Skin epidermis (tissue), 12 donors: ENCODE results near the gene PDE6B.
"Not testable (repeated sequence)": the region's sequence is repeated elsewhere in the genome, so short reads cannot be mapped to it uniquely, and the experiment has no call there.

Experiments used
- H3K27ac ChIP-seq, 21 experiments: fragments of 200-600 bp; sonication (generic) in 11 of 21; one replicate each; pipeline ENCODE4 v1.5.0; 2020; ENCODE audit warnings: mild to moderate bottlenecking in 3 of 21, inconsistent platforms in 2 of 21, moderate library complexity in 2 of 21
- H3K4me3 ChIP-seq, 7 experiments: fragments of 200-600 bp; sonication (generic) in 2 of 7; one replicate each; pipeline ENCODE4 v1.5.0; 2020; ENCODE audit warnings: inconsistent platforms in 2 of 7, mild to moderate bottlenecking in 2 of 7, moderate library complexity in 1 of 7

The PDE6B gene

DNA sequence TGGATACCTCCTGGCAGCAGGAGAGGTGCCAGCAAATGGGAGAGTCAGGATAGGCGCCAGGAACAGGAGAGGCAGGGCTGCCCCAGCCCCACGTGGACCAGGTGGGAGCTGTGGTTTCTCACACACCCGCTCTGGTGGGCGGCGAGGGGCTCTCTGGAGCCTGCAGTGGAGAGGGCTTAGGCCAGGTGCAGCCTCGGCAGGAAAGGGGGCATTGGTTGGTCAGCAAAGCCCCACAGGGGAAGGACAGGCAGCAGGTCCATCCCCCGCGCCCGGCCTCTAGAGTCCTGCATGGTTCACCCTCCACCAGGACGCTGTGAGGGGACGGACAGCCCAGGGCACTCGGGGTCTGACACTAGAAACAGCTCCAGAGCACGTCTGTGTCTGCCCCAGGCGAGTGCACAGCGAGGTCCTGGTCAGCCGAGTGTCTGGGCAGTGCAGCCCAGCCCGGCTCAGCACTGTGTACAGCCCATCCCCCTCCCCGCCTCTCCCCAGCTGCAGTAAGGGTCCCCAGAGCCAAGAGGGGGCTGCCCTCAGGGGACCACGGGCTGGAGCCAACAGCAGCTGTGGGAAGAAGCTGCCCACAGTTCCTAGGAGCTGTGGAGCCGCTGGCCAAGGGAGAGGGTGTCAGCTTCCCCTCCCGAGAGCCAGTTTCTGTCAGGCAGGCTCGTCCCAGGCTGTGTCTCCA, 40.5 kb downstream of the PDE6B start:
- H3K4me3 ChIP-seq = no peak overlapping the region
- no peak overlapping the region for H3K27ac ChIP-seq

DNA sequence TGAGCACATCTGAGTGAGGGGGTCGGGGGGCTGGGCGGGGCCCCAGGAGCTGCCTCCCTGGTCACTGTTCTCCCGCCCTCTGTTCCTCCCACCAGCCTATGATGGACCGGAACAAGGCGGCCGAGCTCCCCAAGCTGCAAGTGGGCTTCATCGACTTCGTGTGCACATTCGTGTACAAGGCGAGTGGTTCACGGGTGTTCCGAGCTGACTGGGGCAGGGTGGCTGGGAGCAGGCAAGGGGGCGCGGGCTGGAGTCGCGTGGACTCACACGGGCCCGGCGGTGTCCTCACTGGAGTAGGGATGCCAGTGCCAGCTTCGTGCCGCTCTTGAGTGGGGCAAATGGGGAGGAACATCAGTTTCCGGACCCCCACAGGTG, 41.0 kb downstream of the PDE6B start:
- Histone ChIP-seq H3K4me3 (no peak overlapping the region), H3K27ac (no peak overlapping the region)

DNA sequence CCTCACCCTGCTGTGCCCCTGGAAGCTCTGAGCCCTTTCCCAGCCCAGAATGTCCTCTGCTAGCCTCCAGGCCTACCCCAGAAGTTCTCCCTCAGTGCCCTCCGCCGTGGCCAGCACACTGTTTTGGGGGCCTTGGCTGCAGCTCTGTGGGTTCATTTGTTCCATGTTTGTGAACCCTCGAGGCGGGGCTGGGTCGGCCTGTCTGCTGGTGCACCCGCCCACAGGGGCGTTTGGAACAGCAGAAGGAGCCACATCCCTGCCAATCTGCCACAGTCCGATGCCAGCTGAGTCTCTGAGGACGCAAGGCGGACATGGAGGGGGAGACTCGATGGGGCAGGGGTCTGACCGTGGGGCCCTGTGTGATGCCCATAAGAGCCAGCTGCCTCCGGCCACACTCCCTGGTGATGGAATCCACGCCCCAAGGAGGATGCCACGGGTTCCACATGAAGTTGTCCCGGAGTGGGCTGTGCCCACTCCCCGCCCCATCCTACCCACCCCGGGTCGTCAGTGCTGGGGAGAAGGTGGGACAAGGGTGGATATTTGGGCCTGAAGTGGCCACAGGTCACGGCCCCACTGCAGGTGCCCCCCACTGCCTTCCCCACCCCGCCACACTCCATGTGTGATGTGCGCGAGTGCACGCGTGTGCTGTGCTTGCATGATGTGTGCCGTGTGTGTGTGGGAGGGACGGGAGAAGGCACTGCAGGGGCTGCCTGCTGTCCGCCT, 41.6 kb downstream of the PDE6B start:
- H3K27ac ChIP-seq = no peak overlapping the region
- no peak overlapping the region for H3K4me3 ChIP-seq

DNA sequence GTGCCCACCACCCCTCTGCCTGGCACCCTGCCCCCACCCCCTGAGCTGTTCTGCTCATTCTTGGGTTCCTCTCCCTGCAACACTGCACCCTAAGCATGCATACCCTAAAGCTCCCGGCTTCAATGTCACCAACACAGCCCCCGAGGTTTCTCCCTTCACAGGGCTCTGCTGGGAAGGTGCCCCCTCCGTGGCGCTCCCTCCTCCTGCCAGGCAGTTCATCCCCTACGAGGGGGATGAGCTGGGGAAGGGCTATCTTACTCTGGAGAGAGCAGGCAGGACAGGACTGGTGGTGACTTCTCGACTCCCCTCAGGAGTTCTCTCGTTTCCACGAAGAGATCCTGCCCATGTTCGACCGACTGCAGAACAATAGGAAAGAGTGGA, 42.2 kb downstream of the PDE6B start:
- Histone ChIP-seq H3K4me3 (no peak overlapping the region), H3K27ac (no peak overlapping the region)

DNA sequence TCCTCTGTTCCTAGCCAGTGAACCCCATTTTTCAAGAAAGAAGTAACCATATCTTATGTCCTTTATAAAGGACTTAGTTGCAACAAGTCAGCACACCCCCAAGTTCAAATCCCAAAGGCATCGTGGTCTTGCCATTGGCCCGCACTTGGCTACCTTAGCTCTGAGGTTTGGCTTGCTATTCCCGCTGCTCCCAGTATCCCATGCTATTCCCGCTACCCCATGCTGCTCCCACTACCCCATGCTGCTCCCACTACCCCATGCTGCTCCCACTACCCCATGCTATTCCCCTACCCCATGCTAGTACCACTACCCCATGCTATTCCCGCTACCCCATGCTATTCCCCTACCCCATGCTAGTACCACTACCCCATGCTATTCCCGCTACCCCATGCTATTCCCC, 42.8 kb downstream of the PDE6B start:
- not testable (repeated sequence) for H3K27ac ChIP-seq, H3K4me3 ChIP-seq

DNA sequence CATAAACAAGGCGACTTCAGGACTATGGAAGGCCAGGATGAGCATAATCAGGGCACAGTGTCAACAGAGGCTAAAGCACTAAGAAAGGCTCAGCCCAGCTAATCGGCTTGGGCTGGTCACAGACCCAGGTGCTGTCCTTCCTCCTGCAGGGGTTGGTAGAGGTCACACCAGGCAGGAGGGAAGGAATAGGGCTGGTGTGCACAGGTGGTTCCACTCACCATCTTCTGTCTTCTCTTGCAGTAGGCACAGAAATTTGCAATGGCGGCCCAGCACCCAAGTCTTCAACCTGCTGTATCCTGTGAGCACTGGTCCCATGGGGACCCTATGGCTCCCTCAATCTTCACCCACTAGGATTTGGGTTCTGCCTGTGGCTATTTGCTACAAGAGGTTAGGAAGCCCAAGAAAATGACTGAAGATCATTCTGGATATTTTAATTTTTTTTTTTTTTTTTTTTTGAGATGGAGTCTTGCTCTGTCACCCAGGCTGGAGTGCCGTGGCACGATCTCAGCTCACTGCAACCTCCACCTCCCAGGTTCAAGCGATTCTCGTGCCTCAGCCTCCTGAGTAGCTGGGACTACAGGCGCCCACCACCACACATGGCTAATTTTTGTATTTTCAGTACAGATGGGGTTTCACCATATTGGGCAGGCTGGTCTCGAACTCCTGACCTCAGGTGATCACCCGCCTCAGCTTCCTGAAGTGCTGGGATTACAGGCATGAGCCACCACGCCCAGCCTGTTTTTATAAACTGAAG, 44.6 kb downstream of the PDE6B start:
- H3K27ac ChIP-seq, H3K4me3 ChIP-seq: not testable (repeated sequence)

DNA sequence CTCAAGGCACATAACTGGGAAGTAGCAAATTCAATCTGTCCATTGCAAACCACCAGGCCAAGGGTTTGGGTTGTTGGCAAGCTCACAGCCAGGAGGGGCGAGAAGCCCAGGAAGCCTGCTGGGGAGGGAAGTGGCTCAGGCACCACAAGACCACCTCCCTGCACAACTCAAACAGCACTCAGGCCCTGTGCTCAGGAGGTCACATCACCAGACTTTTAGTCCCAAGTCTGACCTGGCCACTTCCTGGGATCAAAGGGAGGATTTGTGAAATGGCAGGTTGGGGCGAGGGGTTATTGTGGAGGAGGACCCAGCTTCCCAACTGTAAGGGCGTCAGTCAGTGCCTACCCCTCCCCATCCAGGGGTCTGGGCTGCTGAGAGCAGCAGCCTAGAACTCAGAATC, 46.4 kb downstream of the PDE6B start:
- Histone ChIP-seq H3K27ac (no peak overlapping the region), H3K4me3 (no peak overlapping the region)

DNA sequence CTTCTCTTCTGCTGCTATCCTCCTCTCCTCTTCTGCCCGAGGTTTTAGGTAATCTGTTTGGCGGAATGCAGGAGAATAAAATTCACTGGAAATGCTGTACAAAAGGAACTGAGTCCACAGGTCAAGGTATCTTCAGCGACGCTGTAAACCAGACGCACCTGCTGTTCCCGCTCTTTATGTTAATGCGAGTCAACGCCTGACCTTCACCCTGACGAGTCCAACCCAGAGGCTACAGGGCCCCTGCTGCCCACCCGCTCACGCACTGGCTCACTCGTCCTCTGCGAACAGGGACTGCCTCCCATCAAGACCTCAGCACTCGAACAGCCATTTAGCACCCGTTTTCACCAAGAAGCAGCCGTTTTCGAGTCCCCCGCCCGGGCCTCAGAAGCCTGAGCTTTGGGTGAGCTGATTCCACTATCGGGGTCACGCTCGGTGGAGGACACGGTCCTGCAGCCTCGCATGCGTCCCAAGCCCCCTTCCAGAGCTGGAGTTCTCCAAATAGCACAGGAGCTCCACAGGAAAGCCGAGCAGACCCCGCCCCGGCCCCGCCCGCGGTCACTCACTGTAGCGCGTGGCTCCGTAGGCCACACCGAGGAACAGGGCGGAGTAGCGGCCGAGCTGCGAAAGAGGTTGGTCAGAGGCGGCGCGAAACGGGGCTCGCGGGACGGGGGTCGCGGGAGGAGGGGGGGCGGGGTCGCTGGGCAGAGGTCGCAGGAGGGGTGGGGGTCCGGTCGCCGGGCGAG, 48.1 kb downstream of the PDE6B start:
- H3K4me3 ChIP-seq = peak overlapping the region; percentile 71 to 98 (median 82)
- H3K27ac ChIP-seq = peak overlapping the region; percentile 56 to 100 (median 97)

DNA sequence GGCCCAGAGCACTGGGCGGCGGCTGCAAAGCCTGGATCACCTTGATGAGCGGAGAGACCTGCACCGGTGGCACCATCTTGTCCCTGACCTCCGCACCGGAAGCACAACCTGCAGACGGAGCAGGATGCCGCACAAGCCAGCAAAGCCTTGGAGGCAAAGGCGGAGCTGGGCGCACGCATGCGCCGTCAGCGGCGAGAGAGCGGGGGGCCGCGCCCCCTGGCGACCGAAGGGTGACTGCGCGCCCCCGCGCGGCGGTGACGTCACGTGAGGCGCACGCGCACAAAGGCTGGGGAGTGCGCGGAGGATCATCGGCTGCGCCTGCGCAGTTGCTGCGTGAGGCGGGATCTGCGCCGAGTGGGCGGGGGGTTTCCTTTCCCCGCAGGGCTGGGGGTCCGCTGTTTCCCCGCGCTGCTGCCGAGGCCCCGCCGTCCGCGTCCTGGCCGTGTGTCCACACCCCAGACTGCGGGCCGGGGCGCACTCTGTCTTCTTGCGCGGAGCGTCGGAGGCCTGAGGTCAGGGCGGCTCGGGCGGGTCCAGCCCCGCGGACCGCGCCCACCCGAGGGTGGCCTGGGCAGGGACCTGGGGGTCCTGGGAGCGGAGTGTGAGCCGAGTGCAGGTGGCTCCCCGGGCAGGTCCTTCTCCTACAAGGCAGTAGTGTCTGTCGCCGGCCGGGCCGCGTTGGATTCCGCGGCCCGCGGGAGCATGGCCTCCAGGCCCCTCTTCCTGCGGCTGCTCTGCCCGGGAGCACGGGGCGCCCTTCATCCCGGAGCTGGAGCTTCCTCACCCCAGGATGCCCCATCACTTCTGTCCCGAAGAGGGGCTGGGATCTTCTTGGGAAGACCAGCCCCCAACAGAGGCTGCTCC, 49.0 kb downstream of the PDE6B start, which contains the start of the genes ATP5ME and MYL5:
ATP5ME (minus strand) TSS at position 105 of the 864 bp plus-strand sequence; CDS start at position 76, 29 bp downstream.
MYL5 (plus strand) TSS at position 371 of the 864 bp plus-strand sequence. CDS start 3,485 bp downstream, outside the sequence.
- Histone ChIP-seq H3K4me3 (peak within 1 kb of the TSS; percentile 71 to 98 (median 82)), H3K27ac (peak within 1 kb of the TSS; percentile 86 to 100 (median 98))

DNA sequence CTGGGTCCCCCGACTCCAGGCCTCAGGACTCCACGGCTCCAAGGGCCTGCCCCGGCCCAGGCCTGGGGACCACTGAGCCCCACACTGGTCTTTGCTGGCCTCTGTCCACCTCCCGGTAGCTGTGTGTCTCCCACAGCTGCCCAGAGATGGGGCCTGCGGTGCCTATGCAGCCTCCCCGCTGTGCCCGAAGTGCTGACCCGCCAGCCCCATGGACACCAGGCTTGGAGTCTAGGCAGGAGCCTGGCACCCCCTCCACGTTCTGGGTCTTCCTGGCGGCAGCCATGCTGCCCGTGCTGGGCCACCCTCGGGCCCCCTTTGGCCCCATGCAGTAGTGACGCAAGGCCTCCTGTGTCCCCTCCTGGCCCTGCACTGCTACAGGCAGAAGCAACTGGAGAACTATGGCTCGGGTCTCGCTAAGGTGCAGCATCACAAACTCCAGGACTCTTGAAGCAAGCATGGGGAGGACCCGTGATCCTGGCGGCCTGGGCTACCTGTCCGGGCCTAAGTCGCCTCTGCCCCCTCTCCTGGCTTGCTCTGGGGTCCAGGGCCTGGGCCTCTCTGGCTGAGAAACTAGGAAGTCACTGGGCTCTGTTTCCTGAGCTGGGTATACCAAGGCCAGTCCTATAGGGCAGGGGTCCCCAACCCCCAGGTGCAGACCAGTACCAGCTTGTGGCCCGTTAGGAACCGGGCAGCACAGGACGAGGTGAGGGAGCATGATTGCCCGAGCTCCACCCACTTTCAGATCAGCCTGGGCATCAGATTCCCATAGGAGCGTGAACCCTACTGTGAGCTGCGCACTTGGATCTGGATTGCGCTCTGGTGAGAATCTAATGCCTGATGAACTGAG, 49.9 kb downstream of the PDE6B start:
- peak overlapping the region; percentile 86 to 100 (median 98) for H3K27ac ChIP-seq
- peak overlapping the region; percentile 71 to 98 (median 82) for H3K4me3 ChIP-seq

DNA sequence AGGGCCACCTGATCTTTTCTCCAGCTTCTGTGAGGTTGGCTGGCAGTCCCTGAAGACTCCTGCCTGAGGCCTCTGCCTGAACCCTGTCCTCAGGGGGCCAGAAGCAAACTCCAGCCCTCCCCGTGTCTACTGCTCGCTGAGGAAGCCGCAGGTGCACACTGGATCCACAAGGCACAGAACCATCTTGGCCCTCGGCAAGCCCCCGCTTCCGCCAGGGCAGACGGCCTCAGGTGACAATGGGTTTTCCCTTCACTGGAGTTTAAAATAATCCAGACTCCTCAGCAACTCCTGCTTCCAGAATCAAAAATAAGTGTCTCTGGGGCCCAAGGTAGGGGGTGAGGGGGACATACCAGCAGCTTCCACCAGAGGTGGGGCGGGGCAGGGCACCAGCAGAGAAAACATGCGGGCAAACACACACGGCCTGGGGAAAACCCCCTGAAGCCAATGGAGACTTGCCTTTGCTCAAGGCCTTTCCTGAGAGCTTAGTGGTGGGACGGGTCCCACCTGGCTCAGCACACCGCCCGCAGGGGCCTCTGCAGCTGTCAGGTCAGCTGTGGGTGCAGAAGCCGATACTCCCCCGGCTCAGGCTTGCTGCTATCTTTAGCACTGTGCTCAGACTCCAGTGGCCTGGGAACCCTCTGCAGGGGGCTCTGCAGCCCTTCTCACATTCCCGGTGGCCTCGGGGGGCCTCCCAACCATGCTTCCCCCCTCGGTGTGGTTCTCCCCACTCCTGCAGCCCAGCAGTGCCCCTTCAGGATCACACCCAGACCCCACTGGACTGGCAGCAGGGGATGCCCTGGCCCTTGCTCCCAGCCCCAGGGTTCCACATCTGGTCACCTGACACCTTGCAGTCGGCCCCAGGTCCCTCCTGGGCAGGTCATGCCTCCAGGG, 50.9 kb downstream of the PDE6B start:
- Histone ChIP-seq H3K4me3 (no peak overlapping the region), H3K27ac (peak overlapping the region in 4 of 21 experiments; percentile 2 to 97 (median 18))

DNA sequence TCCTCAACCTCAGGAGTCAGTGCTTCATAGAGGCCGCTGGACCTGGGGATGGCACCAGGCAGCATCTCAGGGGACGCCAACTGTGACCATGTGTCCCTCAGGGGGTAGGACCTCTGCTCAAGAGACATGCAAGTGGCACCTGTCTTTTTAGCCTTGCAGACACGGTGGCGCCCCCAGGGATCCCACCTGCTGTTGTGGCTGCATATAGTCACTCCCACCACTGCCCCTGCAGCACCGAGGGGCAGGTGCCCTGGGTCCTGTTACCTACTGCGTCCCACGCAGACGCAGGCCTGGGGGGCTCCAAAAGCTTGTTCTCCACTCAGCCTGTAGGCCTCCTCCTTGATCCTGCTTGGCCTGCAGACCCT, 51.5 kb downstream of the PDE6B start:
- Histone ChIP-seq H3K4me3 (no peak overlapping the region), H3K27ac (peak overlapping the region in 5 of 21 experiments; percentile 19 to 65 (median 23))

DNA sequence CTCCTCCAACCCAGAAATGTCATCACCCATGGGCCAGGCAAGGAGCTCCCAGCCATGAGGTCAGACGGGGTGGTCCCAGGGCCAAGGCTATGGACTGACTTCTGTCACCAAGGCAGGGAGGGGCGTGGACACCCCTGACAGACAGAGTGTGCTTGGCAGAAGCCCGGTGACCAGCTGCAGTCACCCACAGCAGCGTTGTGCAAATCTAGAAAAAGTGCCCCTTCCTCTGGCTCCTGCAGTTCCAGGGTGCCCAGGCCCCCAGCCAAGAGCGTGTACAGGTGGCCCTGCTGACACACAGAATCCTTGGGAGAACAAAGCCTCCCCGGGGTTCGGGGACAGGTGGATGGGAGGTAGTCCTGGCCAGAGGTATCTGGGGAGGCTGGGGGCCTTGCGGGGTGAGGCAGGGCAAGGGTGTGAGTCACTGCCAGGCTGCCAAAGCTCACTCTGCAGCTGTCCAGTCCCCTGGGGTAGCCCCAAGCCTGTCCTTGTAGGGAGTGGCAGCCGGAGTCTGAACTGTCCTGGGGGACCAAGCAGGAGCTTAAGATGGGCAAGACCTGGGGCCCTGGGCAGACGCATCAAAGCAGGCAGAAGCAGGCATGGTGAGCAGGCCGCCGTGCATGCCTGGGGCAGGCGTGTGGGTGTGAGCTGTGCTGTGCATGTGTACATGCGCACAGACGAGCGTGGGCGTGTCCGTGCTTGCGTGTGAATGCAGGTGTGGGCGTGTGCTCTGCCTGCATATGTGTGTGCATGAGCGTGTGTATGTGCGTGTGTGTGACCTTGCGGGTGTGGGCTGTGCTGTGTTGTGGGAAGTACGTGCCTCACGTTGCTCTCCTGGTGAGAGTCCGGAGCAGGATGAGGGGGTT, 52.3 kb downstream of the PDE6B start:
- peak overlapping the region in 13 of 21 experiments; percentile 19 to 70 (median 49) for H3K27ac ChIP-seq
- H3K4me3 ChIP-seq = peak overlapping the region in 1 of 7 experiments; percentile 2

DNA sequence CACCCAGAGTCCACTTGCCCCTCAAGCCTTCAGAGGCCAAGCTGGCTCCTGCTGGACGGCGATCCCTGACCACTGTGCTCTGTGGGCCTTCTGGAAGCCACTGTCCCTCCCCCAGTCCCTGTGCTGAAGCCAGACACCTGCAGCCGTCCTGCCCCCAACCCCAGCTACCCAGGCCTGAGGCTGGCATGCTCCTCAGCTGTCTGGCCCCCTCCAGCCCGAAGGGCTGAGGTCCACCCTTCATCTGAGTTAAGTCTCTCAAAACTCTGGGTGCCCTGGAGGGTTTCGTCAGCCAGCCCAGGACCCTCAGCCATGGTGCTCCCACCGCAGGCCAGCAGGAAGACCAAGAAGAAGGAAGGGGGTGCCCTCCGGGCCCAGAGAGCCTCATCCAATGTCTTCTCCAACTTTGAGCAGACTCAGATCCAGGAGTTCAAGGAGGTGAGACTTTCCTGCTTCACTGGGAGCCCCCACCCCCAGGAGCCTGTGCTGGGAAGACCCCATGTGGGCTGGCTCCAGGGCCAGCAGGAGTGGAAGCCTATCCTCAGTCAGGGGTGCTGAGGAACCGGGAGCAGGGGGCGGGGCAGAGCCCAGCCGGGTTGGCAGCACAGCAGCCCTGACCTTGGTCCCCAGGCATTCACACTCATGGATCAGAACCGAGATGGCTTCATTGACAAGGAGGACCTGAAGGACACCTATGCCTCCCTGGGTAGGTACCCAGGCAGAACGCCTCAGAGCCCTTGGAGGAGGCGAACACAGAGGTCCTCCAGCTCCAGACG, 53.1 kb downstream of the PDE6B start:
- peak overlapping the region in 11 of 21 experiments; percentile 5 to 70 (median 56) for H3K27ac ChIP-seq
- no peak overlapping the region for H3K4me3 ChIP-seq

DNA sequence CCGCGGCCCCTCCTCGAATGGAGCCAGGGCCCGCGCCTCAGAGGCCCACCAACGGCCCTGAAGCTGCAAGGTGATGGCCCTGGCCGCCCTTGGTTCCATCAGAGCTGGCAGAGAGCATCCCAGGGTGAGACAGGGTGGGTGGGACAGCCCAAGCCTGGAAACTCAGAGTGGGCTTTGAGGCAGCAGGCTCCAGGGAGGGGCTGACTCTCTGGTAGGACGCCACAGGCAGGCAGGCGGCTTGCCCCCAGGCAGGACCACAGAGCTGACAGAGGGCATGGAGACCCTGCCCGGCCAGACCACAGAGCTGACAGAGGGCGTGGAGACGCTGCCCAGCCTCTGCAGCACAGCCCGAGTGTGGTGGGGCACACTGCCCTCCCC, 53.7 kb downstream of the PDE6B start:
- no peak overlapping the region for H3K4me3 ChIP-seq

More for the DNA sequence above, 53.7 kb downstream of the PDE6B start:
- H3K27ac ChIP-seq = peak overlapping the region in 2 of 21 experiments; percentile 38 to 70
